ENCODE data around the gene RNU1-2.

DNA sequence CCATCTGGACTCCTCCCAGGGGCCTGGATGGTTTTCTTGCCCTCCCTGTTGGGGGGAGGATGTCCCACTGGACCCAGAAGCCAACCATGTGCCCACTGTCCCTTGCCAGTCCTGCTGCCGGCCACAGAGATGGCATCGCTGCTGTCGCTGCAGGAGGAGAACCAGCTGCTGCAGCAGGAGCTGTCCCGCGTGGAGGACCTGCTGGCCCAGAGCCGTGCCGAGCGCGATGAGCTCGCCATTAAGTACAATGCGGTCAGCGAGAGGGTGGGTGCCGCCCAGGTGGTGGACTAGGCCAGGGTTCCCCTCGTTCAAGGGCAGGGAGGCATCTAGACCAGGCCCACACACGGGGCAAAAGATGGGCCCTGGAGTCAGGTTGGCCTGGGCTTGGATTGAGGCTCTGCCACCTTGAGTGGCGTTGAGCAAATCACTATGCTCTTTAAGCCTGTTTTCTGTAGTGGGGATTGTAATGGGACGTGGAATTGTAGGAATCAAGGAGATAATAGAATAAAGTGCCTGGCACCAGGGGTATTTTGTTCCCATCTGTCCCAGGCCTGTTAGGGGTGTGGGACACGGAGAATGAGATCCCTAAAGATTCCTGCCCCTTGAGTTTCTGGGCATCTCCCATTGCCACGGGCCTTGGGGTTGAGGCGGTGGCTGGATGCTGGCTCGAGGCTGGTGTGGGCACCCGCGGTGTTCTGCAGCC lies 28.6 kb downstream of the RNU1-2 start:
- TF ChIP-seq POLR2A (IDR thresholded peaks at IDR 0.05) (no peak), POLR2AphosphoS5 (IDR thresholded peaks at IDR 0.05) (no peak)
- TF ChIP-seq, protein P1, sequence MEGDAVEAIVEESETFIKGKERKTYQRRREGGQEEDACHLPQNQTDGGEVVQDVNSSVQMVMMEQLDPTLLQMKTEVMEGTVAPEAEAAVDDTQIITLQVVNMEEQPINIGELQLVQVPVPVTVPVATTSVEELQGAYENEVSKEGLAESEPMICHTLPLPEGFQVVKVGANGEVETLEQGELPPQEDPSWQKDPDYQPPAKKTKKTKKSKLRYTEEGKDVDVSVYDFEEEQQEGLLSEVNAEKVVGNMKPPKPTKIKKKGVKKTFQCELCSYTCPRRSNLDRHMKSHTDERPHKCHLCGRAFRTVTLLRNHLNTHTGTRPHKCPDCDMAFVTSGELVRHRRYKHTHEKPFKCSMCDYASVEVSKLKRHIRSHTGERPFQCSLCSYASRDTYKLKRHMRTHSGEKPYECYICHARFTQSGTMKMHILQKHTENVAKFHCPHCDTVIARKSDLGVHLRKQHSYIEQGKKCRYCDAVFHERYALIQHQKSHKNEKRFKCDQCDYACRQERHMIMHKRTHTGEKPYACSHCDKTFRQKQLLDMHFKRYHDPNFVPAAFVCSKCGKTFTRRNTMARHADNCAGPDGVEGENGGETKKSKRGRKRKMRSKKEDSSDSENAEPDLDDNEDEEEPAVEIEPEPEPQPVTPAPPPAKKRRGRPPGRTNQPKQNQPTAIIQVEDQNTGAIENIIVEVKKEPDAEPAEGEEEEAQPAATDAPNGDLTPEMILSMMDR (IDR thresholded peaks at IDR 0.05 in 8 of 11, conservative IDR thresholded peaks at IDR 0.05 in 3 of 11), result no peak
